ENCODE measurements around the gene PAQR7.

PAQR7 gene

GRCh38 chr1:25820247-25821111, 55.0 kb downstream of the PAQR7 start:
- in situ Hi-C loops (cut with HindIII; ENCODE audit: low sequenced_read_pairs) = no loop called here

- in situ Hi-C loops (cut with HindIII; ENCODE audit: low sequenced_read_pairs) = no loop called here
Measured at GRCh38 chr1:25819491-25820246, 55.8 kb downstream of the PAQR7 start, which contains the start of gene MTFR1L. Gene MTFR1L (plus strand): TSS chr1:25819954. CDS start chr1:25823105, 3,151 bp downstream.

GRCh38 chr1:25818569-25818968, 56.9 kb downstream of the PAQR7 start:
- in situ Hi-C loops (cut with HindIII; ENCODE audit: low sequenced_read_pairs) = no loop called here

- in situ Hi-C loops (cut with HindIII; ENCODE audit: low sequenced_read_pairs) = no loop called here
Measured at GRCh38 chr1:25817840-25818501, 57.5 kb downstream of the PAQR7 start.

GRCh38 chr1:25816112-25816718, 59.3 kb downstream of the PAQR7 start:
- in situ Hi-C loops (cut with HindIII; ENCODE audit: low sequenced_read_pairs) = no loop called here

GRCh38 chr1:25815208-25816111, 60.0 kb downstream of the PAQR7 start:
- in situ Hi-C loops (cut with HindIII; ENCODE audit: low sequenced_read_pairs) = no loop called here

GRCh38 chr1:25814549-25815087, 60.9 kb downstream of the PAQR7 start:
- in situ Hi-C loops (cut with HindIII; ENCODE audit: low sequenced_read_pairs) = no loop called here

GRCh38 chr1:25813734-25814471, 61.6 kb downstream of the PAQR7 start:
- in situ Hi-C loops (cut with HindIII; ENCODE audit: low sequenced_read_pairs) = no loop called here

GRCh38 chr1:25813071-25813733, 62.3 kb downstream of the PAQR7 start:
- in situ Hi-C loops (cut with HindIII; ENCODE audit: low sequenced_read_pairs) = no loop called here

All from DLD1 (cell line).